Measurements from ENCODE around the gene PACS1.
"Not testable (repeated sequence)": the region's sequence is repeated elsewhere in the genome, so short reads cannot be mapped to it uniquely, and the experiment has no call there.

The PACS1 gene

GRCh38 chr11:66111158-66111557 is 41.1 kb downstream of the PACS1 start:
- no peak for DNase-seq (ENCODE audit: low read depth)

- DNase-seq (ENCODE audit: low read depth) = no peak
These were observed 42.0 kb downstream of the PACS1 start for GRCh38 chr11:66112041-66112491.

GRCh38 chr11:66112601-66113499 is 42.8 kb downstream of the PACS1 start:
- no peak for DNase-seq (ENCODE audit: low read depth)

GRCh38 chr11:66114957-66115356 is 44.9 kb downstream of the PACS1 start:
- DNase-seq (ENCODE audit: low read depth) = not testable (repeated sequence)

GRCh38 chr11:66115638-66116301 is 45.7 kb downstream of the PACS1 start:
- no peak for DNase-seq (ENCODE audit: low read depth)

GRCh38 chr11:66116576-66117361 is 46.7 kb downstream of the PACS1 start:
- DNase-seq (ENCODE audit: low read depth) = no peak

GRCh38 chr11:66118847-66119246 is 48.8 kb downstream of the PACS1 start:
- no peak for DNase-seq (ENCODE audit: low read depth)

GRCh38 chr11:66119348-66120133 is 49.5 kb downstream of the PACS1 start:
- no peak for DNase-seq (ENCODE audit: low read depth)

GRCh38 chr11:66121466-66121865 is 51.4 kb downstream of the PACS1 start:
- no peak for DNase-seq (ENCODE audit: low read depth)

GRCh38 chr11:66123902-66124301 is 53.8 kb downstream of the PACS1 start:
- no peak for DNase-seq (ENCODE audit: low read depth)

- DNase-seq (ENCODE audit: low read depth) = no peak
These were observed 54.5 kb downstream of the PACS1 start for GRCh38 chr11:66124564-66124963.

GRCh38 chr11:66126064-66126463 is 56.0 kb downstream of the PACS1 start:
- DNase-seq (ENCODE audit: low read depth) = no peak

- no peak for DNase-seq (ENCODE audit: low read depth)
These were observed 56.9 kb downstream of the PACS1 start for GRCh38 chr11:66126808-66127555.

- no peak for DNase-seq (ENCODE audit: low read depth)
These were observed 60.9 kb downstream of the PACS1 start for GRCh38 chr11:66130978-66131377.

GRCh38 chr11:66131937-66132632 is 62.0 kb downstream of the PACS1 start:
- no peak for DNase-seq (ENCODE audit: low read depth)

GRCh38 chr11:66133216-66133775 is 63.2 kb downstream of the PACS1 start:
- DNase-seq (ENCODE audit: low read depth) = no peak

GRCh38 chr11:66136752-66137123 is 66.7 kb downstream of the PACS1 start:
- no peak for DNase-seq (ENCODE audit: low read depth)

GRCh38 chr11:66139817-66140404 is 69.8 kb downstream of the PACS1 start:
- DNase-seq (ENCODE audit: low read depth) = no peak

GRCh38 chr11:66142370-66143263 is 72.5 kb downstream of the PACS1 start:
- DNase-seq (ENCODE audit: low read depth) = no peak
